Testis (tissue), 3 donors: ENCODE measurements around the gene TACC3. TPM values are rescaled to one million over a fixed set of nuclear protein-coding genes. Genes with fewer than 3 reads are reported as not detected.
A peak's percentile ranks its signal among the peaks of the same experiment; 100 is the strongest.

Experiments
- DNase-seq: peaks from one replicate; pipeline ENCODE4 v3.0.0-alpha.2; 2019
- H3K27ac ChIP-seq, 2 donors: fragments of 200-600 bp; sonication (generic); one replicate each; pipeline ENCODE4 v1.5.1; 2019
- H3K27me3 ChIP-seq: fragments of 200-600 bp; sonication (generic); one replicate; pipeline ENCODE4 v1.5.1; 2019
- H3K36me3 ChIP-seq: fragments of 200-600 bp; sonication (generic); one replicate; pipeline ENCODE4 v1.5.1; 2017; ENCODE audit warnings: low read depth; ENCODE audit errors: missing control alignments
- H3K4me1 ChIP-seq: fragments of 200-600 bp; sonication (generic); one replicate; pipeline ENCODE4 v1.5.1; 2019
- H3K4me3 ChIP-seq, 2 donors: fragments of 200-600 bp; sonication (generic); one replicate each; pipeline ENCODE4 v1.5.1; 2017 to 2019
- H3K9me3 ChIP-seq: fragments of 200-600 bp; sonication (generic); one replicate; pipeline ENCODE4 v1.5.1; 2017
- POLR2A ChIP-seq: fragments of 450-650 bp; IDR thresholded peaks from one replicate; pipeline ENCODE4 v1.6.1; 2017; ENCODE audit warnings: antibody characterized with exemption, mild to moderate bottlenecking, moderate library complexity
- WGBS, 2 donors: methylation state at CpG; one replicate each; pipeline ENCODE4 v1.1.5; 2018; 5-methylcytosine and 5-hydroxymethylcytosine counted together
- intact Hi-C: fragments of 100-400 bp; cut with DNase I; formaldehyde crosslinking; loops from one replicate; pipeline ENCODE4 v1.15.1; 2023; ENCODE audit warnings: low total_unique reads
- polyA plus RNA-seq: library from polyadenylated mRNA; stranded (reverse); fragments of 350-450 nt; fragmentation: Illumina TruSeq; extraction: RNeasy Lipid Tissue Mini Kit (QIAGEN cat#74804); gene quantifications from one replicate; pipeline ENCODE4 v1.2.3, GENCODE V29; 2014; ENCODE audit warnings: low read depth, low replicate concordance; ENCODE audit not compliant: insufficient read depth
- total RNA-seq, 2 donors: library from RNA; depleted of rRNA; stranded (reverse); fragments of >200 nt; gene quantifications; one replicate each; pipeline ENCODE4 v1.2.3, GENCODE V29; 2016
- TF ChIP-seq, protein P1 (sequence below), 3 experiments: fragments of 450-650 bp in 2 of 3; fragments of 200-600 bp in 1 of 3; sonication (generic) in 1 of 3; IDR thresholded peaks; one replicate each; pipeline ENCODE4 v1.5.1; 2016 to 2019; ENCODE audit warnings: antibody characterized with exemption in 3 of 3, mild to moderate bottlenecking in 2 of 3, moderate library complexity in 1 of 3

The TACC3 gene
- total and polyA plus RNA-seq, 3 donors from 2014 or later: 82.9 to 158 (median 112) TPM

DNA sequence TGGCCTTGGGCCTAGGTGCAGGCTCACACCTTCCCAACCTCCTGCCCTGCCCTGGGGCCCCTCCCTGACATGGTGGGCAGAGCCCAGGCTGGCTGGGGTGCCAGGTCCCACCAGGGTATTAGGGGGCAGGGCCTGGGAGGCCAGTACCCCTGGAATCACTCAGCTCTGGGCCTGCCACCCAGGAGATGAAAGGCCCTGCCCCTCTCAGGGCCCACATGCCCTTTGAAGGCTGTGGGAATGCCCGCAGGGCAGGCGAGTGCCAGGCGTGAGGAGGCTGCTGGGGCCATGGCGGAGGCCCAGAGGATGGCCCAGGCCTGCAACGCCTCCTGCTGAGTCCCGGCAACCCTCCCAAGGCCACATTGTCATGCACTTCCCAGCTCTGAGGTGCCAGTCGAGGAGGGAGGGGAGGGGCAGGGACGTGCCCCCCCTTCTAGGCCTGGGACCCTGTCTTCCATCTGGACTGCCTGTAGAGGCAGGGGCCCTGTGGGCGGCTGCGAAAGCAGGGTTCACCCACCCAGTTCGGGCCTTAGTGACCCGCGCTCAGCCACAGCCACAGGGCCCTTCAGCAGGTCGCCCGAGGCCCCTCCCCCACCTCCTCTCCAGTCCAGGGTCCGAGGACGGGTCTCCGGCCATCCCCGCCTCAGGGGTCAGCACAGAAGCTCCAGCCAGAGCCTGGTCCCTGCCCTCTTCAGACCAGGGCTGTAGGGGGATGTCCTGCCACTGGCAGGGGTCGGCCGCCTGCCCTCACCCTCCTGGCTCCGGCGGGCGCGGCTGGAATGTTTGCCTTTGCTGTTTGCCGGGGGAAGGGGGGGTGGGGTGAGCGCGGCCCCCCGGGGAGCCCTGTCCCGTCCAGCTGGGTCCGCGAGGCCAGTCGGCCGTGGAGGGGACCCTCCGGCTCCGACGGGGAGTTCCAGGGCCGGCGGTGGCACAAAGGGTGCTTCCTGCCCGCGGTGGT, 45.1 kb downstream of the TACC3 start:
- Histone ChIP-seq H3K27me3 (no peaks in the 10 kb centered on the region), H3K27ac (no peak overlapping the region), H3K9me3 (no peaks in the 10 kb centered on the region), H3K4me1 (peaks cover 10% of the 10 kb centered on the region), H3K4me3 (peak overlapping the region; percentile 41 to 47), H3K36me3 (no peaks in the 10 kb centered on the region)
- 40 to 60% methylated on average over 3 to 37 of the region's 41 CpGs for WGBS, 2 donors
- TF ChIP-seq POLR2A: no peak
- TF ChIP-seq, protein P1, sequence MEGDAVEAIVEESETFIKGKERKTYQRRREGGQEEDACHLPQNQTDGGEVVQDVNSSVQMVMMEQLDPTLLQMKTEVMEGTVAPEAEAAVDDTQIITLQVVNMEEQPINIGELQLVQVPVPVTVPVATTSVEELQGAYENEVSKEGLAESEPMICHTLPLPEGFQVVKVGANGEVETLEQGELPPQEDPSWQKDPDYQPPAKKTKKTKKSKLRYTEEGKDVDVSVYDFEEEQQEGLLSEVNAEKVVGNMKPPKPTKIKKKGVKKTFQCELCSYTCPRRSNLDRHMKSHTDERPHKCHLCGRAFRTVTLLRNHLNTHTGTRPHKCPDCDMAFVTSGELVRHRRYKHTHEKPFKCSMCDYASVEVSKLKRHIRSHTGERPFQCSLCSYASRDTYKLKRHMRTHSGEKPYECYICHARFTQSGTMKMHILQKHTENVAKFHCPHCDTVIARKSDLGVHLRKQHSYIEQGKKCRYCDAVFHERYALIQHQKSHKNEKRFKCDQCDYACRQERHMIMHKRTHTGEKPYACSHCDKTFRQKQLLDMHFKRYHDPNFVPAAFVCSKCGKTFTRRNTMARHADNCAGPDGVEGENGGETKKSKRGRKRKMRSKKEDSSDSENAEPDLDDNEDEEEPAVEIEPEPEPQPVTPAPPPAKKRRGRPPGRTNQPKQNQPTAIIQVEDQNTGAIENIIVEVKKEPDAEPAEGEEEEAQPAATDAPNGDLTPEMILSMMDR (IDR thresholded peaks at IDR 0.05): no peak
- peak; percentile 45 for DNase-seq
- intact Hi-C loops: no loop called here

DNA sequence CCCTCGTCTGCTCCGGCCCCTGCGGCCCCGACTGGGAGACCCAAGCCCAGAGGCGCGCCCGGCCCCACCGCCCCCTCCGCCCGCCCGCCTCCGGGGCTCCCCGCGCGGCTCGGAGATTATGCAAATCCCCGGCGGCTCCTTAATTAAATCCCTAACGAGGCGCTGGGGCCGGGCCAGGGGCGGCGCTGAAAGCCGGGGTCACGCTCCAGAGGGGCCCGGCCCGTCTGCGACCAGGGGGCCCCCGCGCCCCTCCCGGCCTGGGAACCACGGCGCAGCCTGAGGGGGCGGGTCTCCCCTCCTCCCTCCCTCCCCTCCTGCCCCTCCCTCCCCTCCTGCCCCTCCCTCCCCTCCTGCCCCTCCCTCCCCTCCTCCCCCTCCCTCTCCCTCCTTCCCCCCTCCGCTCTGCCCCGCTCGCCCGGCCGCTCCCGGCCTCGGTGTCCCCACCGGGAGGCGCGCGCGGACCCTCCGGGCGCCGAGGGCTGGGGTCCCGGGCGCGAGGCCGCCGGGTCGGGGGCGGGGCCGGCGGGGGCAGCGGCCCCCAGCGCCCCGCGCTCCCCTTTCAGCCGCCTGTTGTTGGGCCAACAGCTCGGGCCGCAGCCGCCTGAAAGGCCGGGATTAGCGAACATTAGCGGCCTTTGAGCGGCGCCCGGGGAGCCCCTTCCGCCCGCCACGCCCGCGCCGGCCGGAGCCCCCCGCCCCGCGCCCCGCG, 45.9 kb downstream of the TACC3 start:
- Histone ChIP-seq H3K4me3 (peak overlapping the region; percentile 41 to 47), H3K36me3 (no peaks in the 10 kb centered on the region), H3K27ac (no peak overlapping the region), H3K27me3 (no peaks in the 10 kb centered on the region), H3K4me1 (peaks cover 10% of the 10 kb centered on the region), H3K9me3 (no peaks in the 10 kb centered on the region)
- TF ChIP-seq POLR2A: no peak
- TF ChIP-seq, protein P1 (IDR thresholded peaks at IDR 0.05): no peak
- intact Hi-C loops: no loop called here
- DNase-seq: no peak
- 1% methylated on average over 65 of the region's 84 CpGs; no CpG with 5 or more reads in 1 of the 2 donors for WGBS, 2 donors

DNA sequence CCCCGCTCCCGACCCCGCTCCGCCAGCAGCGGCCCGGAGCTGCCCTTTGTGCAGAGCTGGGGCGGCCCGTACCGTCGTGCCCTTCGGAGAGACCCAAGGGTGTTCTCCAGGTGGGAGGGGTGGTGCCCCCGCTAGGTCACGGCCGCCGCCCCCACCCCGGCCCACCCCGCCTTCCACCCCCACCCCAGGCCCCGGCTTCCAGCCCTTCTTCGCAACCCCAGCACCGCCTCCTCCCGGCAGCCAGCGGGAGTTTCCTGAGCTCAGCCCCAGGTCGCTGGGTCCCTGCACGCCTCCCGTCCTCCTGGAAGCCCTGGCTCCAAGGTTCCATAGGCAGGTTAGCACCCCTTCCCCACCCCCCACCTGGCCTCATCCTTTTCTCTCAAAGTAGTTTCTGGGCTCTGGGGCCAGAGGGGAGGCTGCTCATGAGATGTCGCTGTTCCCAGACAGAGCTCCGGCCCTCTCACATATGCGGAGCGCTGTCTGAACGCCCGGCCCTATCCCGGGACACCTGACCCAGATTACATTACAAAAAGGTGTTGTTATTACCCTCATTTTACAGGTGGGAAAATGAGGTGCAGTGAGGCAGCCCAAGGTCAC, 46.5 kb downstream of the TACC3 start:
- intact Hi-C loops: no loop called here
- H3K27ac ChIP-seq: no peak overlapping the region
- no peaks in the 10 kb centered on the region for H3K9me3 ChIP-seq
- peak overlapping the region in 1 of 2 donors; percentile 41 for H3K4me3 ChIP-seq
- no peaks in the 10 kb centered on the region for H3K36me3 ChIP-seq
- peak; percentile 30 for DNase-seq
- 21 to 54% methylated on average over 6 to 16 of the region's 32 CpGs for WGBS, 2 donors
- no peaks in the 10 kb centered on the region for H3K27me3 ChIP-seq
- H3K4me1 ChIP-seq: peaks cover 10% of the 10 kb centered on the region
- TF ChIP-seq, protein P1 (IDR thresholded peaks at IDR 0.05): no peak
- TF ChIP-seq POLR2A: no peak

DNA sequence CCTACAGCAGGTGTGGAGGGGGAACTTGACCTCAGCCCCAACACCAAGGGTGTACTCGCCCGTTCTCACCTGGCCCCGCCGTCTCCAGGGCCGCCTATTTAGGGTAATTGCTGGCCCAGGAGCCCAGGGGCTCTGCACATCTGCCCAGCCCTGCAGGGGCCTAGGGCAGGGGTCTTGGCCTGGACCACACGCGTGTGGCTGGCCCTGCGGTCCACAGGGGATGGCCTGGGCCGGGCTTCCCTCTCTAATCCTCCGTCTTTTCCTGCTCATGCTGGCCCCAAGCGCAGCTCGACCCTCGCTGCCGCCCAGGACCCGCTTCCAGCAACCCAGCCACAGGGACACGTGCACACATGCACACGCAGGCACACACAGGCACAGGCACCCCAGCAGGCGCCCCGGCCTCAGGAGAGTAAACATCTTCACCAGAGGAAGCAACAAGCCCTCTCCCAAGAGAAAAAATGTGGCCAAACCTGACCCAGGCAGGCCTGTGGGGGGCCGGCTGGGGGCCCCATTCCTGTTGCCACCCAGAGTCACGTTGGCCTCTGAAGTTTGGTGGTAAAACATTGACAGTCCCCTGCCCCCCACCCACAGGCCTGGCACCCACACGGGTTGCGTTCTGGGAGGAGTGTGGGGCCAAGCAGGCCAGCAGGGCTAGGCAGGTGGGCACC, 47.2 kb downstream of the TACC3 start:
- Histone ChIP-seq H3K27ac (no peak overlapping the region), H3K27me3 (no peaks in the 10 kb centered on the region), H3K9me3 (no peaks in the 10 kb centered on the region), H3K4me1 (peaks cover 9% of the 10 kb centered on the region), H3K36me3 (no peaks in the 10 kb centered on the region), H3K4me3 (no peak overlapping the region)
- intact Hi-C loops: no loop called here
- no peak for TF ChIP-seq POLR2A
- no peak for DNase-seq
- 72 to 77% methylated on average over 5 to 23 of the region's 23 CpGs for WGBS, 2 donors
